Measurements from ENCODE around the gene BIN1.

DNA sequence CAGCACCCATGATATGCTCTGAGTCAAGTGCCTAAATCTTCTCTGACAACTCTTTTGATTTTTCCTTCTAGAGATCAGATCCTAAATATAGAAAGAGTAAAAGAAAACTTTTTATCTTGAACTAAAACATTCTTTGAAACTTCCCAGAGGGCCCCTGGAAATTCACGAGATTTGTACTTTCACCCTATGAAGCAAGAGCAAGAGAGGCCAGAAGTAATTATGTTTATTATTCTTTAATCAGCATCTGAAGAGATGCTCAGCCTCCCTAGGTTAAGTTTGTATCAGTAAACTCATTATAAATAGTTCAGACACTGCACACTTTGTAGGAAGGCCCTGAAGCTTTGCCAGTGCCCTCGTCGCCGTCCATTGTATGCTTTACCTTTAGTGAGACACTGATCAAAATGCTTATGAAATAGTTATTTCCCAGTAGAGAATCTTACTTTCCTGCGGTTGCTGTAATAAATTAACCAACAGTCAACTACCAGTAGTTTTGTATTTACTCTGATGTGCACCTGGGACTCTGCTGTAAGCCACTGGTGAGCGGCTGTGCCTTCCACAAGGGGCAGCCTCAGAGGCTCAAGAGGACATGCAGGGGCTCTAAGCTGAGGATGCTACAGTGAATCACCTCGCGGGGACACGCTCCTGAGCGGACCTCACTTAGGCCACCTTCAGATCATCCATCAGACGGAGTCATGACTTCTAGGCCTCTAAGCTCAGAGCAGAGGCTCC is 71.9 kb downstream of the BIN1 start:
- TF ChIP-seq, protein P1, sequence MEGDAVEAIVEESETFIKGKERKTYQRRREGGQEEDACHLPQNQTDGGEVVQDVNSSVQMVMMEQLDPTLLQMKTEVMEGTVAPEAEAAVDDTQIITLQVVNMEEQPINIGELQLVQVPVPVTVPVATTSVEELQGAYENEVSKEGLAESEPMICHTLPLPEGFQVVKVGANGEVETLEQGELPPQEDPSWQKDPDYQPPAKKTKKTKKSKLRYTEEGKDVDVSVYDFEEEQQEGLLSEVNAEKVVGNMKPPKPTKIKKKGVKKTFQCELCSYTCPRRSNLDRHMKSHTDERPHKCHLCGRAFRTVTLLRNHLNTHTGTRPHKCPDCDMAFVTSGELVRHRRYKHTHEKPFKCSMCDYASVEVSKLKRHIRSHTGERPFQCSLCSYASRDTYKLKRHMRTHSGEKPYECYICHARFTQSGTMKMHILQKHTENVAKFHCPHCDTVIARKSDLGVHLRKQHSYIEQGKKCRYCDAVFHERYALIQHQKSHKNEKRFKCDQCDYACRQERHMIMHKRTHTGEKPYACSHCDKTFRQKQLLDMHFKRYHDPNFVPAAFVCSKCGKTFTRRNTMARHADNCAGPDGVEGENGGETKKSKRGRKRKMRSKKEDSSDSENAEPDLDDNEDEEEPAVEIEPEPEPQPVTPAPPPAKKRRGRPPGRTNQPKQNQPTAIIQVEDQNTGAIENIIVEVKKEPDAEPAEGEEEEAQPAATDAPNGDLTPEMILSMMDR (IDR thresholded peaks at IDR 0.05) = no peak
- TF ChIP-seq, protein P2, sequence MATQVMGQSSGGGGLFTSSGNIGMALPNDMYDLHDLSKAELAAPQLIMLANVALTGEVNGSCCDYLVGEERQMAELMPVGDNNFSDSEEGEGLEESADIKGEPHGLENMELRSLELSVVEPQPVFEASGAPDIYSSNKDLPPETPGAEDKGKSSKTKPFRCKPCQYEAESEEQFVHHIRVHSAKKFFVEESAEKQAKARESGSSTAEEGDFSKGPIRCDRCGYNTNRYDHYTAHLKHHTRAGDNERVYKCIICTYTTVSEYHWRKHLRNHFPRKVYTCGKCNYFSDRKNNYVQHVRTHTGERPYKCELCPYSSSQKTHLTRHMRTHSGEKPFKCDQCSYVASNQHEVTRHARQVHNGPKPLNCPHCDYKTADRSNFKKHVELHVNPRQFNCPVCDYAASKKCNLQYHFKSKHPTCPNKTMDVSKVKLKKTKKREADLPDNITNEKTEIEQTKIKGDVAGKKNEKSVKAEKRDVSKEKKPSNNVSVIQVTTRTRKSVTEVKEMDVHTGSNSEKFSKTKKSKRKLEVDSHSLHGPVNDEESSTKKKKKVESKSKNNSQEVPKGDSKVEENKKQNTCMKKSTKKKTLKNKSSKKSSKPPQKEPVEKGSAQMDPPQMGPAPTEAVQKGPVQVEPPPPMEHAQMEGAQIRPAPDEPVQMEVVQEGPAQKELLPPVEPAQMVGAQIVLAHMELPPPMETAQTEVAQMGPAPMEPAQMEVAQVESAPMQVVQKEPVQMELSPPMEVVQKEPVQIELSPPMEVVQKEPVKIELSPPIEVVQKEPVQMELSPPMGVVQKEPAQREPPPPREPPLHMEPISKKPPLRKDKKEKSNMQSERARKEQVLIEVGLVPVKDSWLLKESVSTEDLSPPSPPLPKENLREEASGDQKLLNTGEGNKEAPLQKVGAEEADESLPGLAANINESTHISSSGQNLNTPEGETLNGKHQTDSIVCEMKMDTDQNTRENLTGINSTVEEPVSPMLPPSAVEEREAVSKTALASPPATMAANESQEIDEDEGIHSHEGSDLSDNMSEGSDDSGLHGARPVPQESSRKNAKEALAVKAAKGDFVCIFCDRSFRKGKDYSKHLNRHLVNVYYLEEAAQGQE (IDR thresholded peaks at IDR 0.05; ENCODE audit: low read depth, low read length) = no peak
- TF ChIP-seq TEAD4 (IDR thresholded peaks at IDR 0.05; ENCODE audit: borderline replicate concordance, insufficient read depth) (no peak), POLR2AphosphoS5 (IDR thresholded peaks at IDR 0.05; ENCODE audit: low read depth, low read length) (no peak), TAF1 (IDR thresholded peaks at IDR 0.05; ENCODE audit: borderline replicate concordance, low read depth, low read length) (no peak), GATA2 (CRISPR knock-in tag; IDR thresholded peaks at IDR 0.05) (no peak)
